Neural crest cell (in vitro differentiated cells): ENCODE results near the gene ITGAL. TPM values are rescaled to one million over a fixed set of nuclear protein-coding genes. Genes with fewer than 3 reads are reported as not detected.

Source experiments
- DNase-seq: peaks from one replicate; pipeline ENCODE4 v3.0.0; 2021; ENCODE audit warnings: low read depth, mixed read lengths, low spot score
- H3K27ac Mint-ChIP-seq: one replicate; pipeline ENCODE4 v1.8.0; 2021; ENCODE audit warnings: mild to moderate bottlenecking, mixed read lengths; ENCODE audit not compliant: unreplicated experiment
- H3K27me3 Mint-ChIP-seq: 2 replicates; pipeline ENCODE4 v1.8.0; 2021; ENCODE audit warnings: low read depth, mild to moderate bottlenecking, mixed read lengths
- H3K36me3 Mint-ChIP-seq: 2 replicates; pipeline ENCODE4 v1.8.0; 2021; ENCODE audit warnings: low read depth, mild to moderate bottlenecking, mixed read lengths
- H3K4me1 Mint-ChIP-seq: 2 replicates; pipeline ENCODE4 v1.8.0; 2021; ENCODE audit warnings: mixed read lengths
- H3K4me3 Mint-ChIP-seq: one replicate; pipeline ENCODE4 v1.8.0; 2021; ENCODE audit warnings: mild to moderate bottlenecking, mixed read lengths
- H3K9me3 Mint-ChIP-seq: 2 replicates; pipeline ENCODE4 v1.8.0; 2021; ENCODE audit warnings: mixed read lengths
- total RNA-seq: library from RNA; stranded (reverse); gene quantifications from 2 replicates; pipeline ENCODE4 v1.2.1, GENCODE V29; 2021
- TF ChIP-seq, protein P1 (sequence below): fragments of 200-600 bp; sonication (generic); conservative IDR thresholded peaks from 2 replicates; pipeline ENCODE4 v1.5.0; 2021; ENCODE audit warnings: antibody characterized with exemption, mild to moderate bottlenecking

The ITGAL gene
- total RNA-seq, 1 donor from 2014 or later: not detected

DNA sequence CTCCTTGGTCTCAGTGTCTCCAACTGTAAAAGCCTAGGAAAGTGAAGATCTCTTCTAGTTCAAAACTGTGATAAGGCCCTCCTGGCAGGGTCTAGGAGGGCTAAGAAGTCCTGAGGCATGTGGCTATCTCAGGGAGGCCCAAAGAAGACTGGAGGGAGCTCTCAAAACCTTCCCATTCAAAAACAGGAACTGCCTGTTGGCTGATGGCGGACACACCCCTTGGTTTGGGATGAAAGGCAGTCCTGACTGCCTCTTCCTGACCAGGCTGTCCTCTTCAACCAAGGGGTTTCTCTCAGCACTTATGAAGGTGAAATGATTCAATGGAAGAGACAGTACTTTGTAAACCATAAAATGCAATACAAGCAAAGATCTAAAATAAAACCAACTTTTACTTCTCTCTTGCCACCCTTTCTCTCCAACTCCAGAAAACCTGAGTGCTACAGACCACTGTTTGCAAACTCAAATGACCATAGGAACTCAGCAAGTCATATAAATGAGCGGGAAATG lies 80.9 kb downstream of the ITGAL start:
- no peaks in the 10 kb centered on the region for H3K27me3 Mint-ChIP-seq
- TF ChIP-seq, protein P1, sequence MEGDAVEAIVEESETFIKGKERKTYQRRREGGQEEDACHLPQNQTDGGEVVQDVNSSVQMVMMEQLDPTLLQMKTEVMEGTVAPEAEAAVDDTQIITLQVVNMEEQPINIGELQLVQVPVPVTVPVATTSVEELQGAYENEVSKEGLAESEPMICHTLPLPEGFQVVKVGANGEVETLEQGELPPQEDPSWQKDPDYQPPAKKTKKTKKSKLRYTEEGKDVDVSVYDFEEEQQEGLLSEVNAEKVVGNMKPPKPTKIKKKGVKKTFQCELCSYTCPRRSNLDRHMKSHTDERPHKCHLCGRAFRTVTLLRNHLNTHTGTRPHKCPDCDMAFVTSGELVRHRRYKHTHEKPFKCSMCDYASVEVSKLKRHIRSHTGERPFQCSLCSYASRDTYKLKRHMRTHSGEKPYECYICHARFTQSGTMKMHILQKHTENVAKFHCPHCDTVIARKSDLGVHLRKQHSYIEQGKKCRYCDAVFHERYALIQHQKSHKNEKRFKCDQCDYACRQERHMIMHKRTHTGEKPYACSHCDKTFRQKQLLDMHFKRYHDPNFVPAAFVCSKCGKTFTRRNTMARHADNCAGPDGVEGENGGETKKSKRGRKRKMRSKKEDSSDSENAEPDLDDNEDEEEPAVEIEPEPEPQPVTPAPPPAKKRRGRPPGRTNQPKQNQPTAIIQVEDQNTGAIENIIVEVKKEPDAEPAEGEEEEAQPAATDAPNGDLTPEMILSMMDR: no peak
- no peak overlapping the region for H3K27ac Mint-ChIP-seq
- H3K4me3 Mint-ChIP-seq: peak overlapping the region; percentile 76
- no peaks in the 10 kb centered on the region for H3K9me3 Mint-ChIP-seq
- H3K36me3 Mint-ChIP-seq: peaks cover 15% of the 10 kb centered on the region
- DNase-seq: no peak
- peaks cover 31% of the 10 kb centered on the region for H3K4me1 Mint-ChIP-seq

DNA sequence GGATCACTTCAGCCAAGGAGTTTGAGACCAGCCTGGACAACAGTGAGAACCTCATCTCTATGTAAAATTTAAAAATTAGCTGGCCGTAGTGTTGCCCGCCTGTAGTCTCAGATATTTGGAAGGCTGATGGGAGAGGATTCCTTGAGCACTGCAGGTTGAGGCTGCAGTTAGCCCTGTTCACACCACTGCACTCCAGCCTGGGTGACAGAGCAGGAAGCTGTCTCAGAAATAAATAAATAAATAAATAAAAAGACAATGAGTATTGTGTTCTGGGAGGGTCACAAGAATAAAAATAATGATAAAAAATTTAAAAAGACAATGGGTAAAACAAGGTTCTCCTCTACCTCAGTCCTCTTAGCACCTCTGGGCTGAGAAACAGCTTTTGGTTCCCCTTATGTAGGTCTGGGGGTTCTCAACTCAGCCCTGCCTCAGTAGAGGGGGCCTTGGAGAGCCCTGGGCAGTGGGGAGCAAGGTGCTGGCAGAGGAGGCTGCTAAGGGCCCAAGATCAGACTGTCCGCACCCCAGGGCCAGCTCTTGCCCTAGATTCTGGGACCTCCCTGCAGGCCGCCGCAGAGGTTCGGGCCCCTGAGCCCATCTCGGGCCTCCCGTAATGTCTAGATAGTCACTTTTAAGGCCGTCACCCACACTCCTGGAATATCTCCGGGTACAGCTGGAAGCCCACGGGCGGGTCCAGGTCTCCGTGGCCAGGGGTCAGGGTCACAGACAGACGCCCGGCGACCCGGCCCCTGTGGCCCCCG lies 82.2 kb downstream of the ITGAL start:
- Mint-ChIP-seq H3K9me3 (no peaks in the 10 kb centered on the region), H3K4me1 (peaks cover 33% of the 10 kb centered on the region), H3K27me3 (no peaks in the 10 kb centered on the region), H3K4me3 (peak overlapping the region; percentile 76), H3K27ac (no peak overlapping the region), H3K36me3 (peaks cover 15% of the 10 kb centered on the region)
- TF ChIP-seq, protein P1: no peak
- DNase-seq: no peak

DNA sequence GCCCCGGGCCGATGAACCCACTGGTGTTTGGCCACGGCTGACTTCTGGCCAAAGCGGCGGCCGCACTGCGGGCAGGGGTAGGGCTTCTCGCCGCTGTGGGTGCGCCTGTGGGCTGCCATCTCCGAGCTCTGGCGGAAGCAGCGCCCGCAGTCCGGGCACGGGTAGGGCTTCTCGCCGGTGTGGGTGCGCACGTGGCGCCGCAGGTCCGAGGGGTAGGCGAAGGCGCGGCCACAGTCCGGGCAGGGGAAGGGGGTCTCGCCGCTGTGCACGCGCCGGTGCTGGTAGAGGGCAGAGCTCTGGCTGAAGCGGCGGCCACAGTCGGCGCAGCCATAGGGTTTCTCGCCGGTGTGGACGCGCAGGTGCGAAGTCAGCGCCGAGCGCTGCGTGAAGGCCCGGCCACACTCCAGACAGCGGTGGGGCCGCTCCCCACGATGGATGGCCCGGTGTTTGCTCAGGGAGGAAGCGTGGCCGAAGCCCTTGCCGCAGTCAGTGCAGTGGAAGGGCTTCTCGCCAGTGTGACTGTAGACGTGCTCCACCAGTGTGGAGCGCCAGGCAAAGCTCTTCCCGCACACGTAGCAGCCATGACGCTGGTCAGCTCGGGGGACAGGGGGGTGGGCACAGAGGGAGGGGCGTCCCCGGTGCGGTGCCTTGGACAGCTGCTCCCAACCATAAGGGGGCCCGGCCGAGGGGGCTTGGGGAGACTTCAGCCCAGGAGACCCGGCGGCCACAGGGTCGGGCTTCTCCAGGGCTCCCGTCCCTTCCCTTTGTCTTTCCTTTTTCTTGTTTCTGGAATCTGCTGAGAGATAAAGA lies 83.0 kb downstream of the ITGAL start:
- H3K9me3 Mint-ChIP-seq: no peaks in the 10 kb centered on the region
- H3K36me3 Mint-ChIP-seq: peaks cover 15% of the 10 kb centered on the region
- no peaks in the 10 kb centered on the region for H3K27me3 Mint-ChIP-seq
- TF ChIP-seq, protein P1: no peak
- peak overlapping the region; percentile 96 for H3K4me3 Mint-ChIP-seq
- DNase-seq: no peak
- peaks cover 34% of the 10 kb centered on the region for H3K4me1 Mint-ChIP-seq
- H3K27ac Mint-ChIP-seq: peak overlapping the region; percentile 57

DNA sequence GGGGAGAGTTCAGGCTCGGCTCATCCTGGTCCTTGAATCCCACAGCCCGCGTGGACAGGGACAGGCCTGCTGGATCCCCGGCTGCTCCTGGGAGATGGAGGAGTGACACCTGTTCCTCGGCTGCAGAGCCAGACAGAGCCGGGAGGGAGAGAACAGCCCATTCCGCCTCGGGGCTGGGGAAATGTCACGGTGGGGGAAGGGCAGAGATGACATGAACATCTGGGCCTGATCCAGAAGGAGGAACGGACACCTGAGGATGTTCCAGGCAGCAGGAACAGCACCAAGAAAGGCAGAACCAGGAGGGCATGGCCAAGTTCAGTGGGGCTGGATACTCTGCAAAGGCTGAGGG lies 83.6 kb downstream of the ITGAL start:
- Mint-ChIP-seq H3K4me1 (peaks cover 34% of the 10 kb centered on the region), H3K36me3 (peaks cover 15% of the 10 kb centered on the region), H3K4me3 (peak overlapping the region; percentile 96), H3K27me3 (no peaks in the 10 kb centered on the region), H3K27ac (peak overlapping the region; percentile 67), H3K9me3 (no peaks in the 10 kb centered on the region)
- no peak for DNase-seq
- TF ChIP-seq, protein P1: no peak

DNA sequence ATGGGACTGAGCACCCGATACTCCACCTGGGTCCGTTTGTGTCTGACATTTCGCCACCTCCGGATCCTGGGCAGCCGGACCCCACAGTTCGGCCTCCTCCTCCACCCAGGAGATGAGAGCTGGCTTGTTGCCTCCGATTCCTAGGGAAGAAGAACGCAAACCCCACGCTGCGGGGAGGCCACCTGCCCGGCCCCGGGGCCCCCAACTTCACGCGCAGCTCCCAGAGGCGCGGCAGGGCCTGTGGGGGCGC lies 85.1 kb downstream of the ITGAL start:
- peaks cover 34% of the 10 kb centered on the region for H3K4me1 Mint-ChIP-seq
- DNase-seq: peak; percentile 15
- H3K27me3 Mint-ChIP-seq: no peaks in the 10 kb centered on the region
- H3K27ac Mint-ChIP-seq: peak overlapping the region; percentile 83
- H3K9me3 Mint-ChIP-seq: no peaks in the 10 kb centered on the region
- H3K4me3 Mint-ChIP-seq: peak overlapping the region; percentile 96
- TF ChIP-seq, protein P1: no peak
- H3K36me3 Mint-ChIP-seq: peaks cover 15% of the 10 kb centered on the region
